UCSD-AML1 (cell line): ENCODE data around the gene CENPQ.

ENCODE experiments used
- DNase-seq: peaks from one replicate; lab custom pipeline; 2025; ENCODE audit not compliant: unreplicated experiment; lab: John Stamatoyannopoulos, UW

The CENPQ gene

DNA sequence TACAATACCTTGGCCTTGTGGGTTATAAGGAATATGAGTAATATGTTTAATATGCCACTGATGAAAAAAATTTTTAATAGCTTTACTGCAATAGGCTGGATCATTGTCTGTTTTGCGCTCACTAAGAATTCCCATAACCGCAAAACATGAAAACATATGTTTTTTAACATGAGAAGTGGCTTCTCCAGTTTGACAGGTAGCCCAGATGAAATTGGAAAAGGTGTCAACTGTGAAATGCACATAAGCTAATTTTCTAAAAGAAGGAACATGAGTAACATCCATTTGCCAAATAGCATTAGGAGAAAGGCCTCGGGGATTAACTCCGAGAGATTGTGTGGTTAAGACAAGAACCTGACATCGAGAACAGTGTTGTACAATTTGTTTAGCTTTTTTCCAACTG is 41.5 kb downstream of the CENPQ start:
- no peak for DNase-seq

- DNase-seq = no peak
Measured at GRCh38 chr6:49506569-49507111, 43.5 kb downstream of the CENPQ start.

GRCh38 chr6:49509342-49509741 is 46.2 kb downstream of the CENPQ start:
- no peak for DNase-seq

- no peak for DNase-seq
Measured at GRCh38 chr6:49513153-49513989, 50.2 kb downstream of the CENPQ start.

GRCh38 chr6:49514571-49515484 is 51.7 kb downstream of the CENPQ start:
- no peak for DNase-seq

- no peak for DNase-seq
Measured at GRCh38 chr6:49515485-49516146, 52.4 kb downstream of the CENPQ start.

DNA sequence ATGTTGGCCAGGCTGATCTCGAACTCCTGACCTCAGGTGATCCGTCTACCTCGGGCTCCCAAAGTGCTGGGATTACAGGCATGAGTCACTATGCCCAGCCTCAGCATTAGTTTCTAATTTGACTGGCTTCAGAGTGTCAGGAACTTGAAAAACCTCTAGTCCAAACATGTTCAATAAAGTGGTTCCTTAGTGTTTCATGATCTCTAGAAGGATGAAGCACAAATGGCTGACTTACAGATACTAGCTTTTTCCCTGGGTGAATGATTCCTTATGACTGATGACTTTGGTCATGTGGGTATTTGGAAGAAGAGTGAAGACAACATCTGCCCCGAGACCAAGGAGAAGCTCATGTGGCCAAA is 53.0 kb downstream of the CENPQ start:
- DNase-seq = no peak

DNA sequence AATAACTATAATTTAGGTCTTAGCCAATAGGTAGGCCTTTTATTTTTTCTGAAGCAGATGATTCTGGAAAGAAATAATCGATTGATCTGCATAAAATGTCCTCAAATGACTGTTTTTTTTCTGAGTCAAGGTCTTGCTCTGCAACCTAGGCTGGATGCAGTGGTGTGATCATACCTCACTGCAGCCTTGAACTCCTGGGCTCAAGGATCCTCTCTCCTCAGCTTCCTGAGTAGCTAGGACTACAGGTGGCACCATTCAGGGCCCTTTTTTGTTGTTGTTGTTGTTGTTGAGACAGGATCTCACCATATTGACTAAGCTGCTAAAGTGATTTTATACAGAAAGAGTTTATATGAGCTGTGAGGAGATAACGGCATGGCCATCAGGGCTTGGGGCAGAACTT is 54.7 kb downstream of the CENPQ start:
- DNase-seq = no peak

DNA sequence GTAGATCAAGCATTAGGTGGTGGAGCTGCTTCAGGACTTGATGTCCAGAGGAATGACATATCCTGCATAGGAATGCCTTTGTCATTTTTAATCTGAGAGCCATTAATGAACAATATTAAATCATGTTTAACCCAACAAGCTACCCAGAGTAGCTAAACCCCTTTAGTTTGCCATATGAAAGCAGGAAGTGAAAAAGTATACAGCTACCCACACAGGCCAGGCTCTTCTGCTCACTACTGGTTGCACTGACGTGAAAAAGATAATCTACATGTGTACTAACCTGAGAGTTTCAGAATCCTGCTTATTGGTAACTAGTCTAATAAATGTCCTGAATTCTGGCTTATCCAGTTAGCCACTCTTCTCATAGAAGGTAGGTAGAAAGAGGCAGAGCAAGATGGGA is 56.5 kb downstream of the CENPQ start:
- no peak for DNase-seq

DNA sequence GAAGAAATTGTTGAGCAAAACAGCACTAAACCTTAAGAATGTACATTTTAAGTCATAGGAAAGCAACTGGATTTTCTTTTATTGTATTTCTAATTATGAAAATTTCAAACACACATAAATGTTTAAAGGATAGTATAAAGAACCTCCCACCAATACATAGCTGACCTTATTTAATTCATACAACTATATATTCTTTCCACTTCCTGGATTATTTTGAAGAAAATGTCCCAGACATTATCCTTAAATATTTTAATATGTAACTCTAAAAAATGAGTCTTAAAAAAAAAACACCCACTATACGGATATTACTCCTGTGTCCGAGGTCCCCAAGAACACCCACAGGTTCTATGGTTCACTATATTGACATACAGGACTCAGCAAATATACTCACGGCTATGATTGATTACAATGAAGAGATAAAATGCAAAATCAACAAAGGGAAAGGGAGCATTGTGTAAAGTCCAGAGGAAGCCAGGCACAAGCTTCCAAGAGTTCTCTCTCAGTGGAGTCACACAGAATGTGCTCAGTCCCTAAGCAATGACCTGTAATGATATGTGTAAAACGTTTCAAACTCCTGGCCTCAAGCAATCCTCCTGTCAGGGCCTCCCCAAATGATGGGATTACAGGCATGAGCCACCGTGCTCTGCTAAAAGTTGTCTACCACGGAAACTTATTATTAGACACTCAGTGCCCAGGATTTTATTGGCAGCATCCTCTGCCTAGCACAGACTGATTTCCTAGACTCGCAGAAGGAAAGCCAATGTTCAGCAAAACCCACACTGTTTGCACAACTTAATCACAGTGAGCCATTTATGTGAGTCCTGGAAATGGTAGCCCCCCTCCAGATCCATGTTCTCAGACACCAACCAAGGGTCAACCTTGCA is 59.8 kb downstream of the CENPQ start:
- DNase-seq = no peak

DNA sequence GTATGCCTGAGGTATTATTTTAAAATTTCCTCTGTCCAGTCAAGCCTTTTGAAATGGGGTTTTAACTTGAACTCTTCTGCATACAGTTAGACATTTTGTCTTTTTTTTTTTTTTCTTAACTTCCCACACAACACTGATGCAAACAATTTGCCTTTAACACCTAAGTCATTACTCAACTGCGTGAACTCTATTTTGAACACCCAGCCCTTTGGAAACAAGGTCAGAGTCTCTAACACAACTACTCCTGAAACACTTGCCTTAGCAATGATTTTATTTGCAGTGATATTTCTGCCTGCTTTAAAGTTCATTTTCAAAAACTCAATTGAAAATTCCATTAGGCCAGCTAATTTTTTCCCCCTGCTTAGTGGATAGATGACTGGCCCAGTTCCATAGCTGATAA is 60.7 kb downstream of the CENPQ start:
- DNase-seq = no peak

DNA sequence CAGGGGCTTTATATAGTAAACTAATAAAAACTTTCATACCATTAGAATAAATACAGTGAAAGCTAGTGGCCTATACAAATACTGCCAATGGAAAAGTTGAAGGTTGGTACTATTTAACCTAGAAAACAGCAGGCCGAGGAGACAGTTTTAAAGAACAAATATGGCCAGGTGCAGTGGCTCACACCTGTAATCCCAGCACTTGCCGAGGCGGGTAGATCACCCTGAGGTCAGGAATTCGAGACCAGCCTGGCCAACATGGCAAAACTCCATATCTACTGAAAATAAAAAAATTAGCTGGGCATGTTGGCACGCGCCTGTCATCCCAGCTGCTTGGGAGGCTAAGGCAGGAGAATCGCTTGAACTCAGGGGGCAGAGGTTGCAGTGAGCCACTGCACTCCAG is 61.4 kb downstream of the CENPQ start:
- no peak for DNase-seq

GRCh38 chr6:49526598-49526997 is 63.4 kb downstream of the CENPQ start:
- no peak for DNase-seq

DNA sequence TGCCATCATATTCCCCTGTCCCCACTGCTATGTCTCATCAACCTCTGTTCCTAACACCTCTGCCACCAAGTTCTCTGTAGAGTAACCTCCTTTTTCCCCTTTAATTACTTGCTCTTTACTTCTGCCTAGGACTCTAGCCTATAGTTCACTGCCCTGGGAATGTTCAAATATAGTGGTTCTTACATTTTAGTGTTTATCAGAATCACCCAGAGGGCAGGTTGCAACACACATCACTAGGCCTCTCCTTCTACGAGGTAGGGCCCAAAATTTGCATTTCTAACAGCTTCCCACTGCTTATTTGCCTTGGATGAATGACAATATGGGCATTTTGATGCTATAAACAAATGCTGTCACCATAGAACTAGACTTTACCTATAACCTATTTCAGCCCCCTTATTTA is 64.2 kb downstream of the CENPQ start:
- DNase-seq = no peak

DNA sequence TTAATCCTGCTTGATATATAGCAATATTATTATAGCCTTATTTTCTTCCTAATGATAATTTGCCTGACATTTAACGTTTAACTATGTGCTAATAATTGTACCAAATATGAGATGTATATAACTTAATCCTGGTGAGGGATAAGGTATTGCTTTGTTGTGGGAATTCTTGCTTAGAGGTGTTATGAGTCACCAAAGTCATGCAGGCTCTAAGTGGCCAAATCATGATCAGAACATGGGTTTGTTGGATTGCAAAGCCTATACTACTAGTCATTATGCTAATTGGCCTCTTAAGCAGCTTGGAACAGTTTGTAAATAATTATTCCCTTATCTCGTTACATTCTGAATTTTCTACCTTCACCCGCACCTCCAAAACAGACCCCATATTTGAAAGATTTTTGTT is 65.4 kb downstream of the CENPQ start:
- DNase-seq = no peak

DNA sequence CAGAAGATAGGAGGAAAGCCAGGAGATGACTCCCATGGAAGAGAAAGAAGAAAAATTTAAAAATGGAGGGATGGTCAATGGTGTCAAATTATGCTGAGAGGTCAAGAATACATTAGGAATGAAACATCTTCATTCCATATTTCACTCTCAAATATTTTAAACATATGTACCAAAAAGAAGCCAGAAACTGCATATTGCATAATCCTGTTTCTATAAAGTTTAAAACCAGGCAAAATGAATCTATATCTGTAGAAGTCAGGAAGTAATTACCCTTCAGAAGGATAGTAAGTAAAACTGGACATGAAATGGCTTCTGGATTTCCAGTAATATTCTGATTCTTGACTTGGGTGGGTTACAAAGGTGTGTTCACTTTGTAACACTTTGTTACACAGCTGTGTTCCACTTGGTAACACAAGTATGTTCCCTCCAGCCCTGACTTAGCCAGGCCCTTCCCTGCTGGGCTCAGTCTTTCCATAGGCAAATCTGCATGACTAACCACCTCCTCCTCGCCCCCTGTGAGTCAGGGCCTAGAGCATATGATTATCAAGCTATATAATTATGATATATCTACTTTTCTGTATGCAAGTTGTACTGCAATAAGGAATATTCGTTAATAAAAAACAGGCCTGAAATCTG is 67.1 kb downstream of the CENPQ start:
- DNase-seq = no peak

DNA sequence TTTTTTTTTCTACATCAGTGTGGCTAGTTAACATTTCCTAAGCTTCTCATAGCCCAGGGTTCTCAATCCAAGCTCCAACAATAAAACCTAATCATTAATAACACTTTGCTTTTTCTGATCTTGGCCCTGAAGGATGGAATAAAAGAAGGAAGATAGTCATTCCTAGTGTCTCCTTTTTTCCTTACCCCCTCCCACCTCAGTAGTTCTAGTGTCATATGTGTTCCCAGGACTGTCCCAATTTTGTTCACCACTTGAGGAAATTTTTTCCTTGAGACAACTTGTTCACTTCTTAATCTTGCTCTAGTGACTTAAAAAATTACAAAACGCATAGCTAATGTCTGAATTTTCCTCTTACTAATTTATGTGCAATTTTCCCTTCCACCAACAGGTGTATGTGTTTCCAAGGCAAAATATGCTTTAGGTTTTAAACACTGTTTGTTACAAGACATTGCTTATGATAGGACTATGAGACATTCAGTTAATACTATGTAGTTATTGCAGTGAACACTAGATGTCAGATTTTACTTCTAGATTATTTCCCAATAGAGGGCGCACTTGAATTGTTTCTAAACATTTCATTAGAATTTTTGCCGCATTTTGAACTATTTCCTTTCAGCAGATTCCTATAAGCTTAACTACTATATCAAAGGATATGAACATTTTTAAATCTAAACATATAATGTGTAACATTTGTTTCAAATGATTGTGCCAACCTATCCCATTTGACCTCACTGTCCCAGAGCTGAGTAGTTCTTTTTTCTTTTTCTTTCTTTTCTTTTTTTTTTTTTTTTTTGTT is 68.8 kb downstream of the CENPQ start:
- DNase-seq = no peak

GRCh38 chr6:49535795-49536194 is 72.6 kb downstream of the CENPQ start:
- no peak for DNase-seq

- DNase-seq = no peak
Measured at GRCh38 chr6:49539102-49539501, 75.9 kb downstream of the CENPQ start.
